Adrenal gland (tissue), 12 donors: ENCODE measurements around the gene CCHCR1. TPM values are rescaled to one million over a fixed set of nuclear protein-coding genes. Genes with fewer than 3 reads are reported as not detected.

Experiments
- DNase-seq, 7 donors: peaks; one replicate each; pipeline ENCODE4 v3.0.0-alpha.2; 2019 to 2020
- H3K27ac ChIP-seq, 5 donors: fragments of 200-600 bp; sonication (generic) in 4 of 5; 1 replicate in 3 of 5; 2 replicates in 2 of 5; pipeline versions ENCODE4 v1.5.1 to v1.8.0; 2016 to 2020; ENCODE audit warnings: mild to moderate bottlenecking in 1 of 5
- H3K27me3 ChIP-seq: fragments of 200-600 bp; 2 replicates; pipeline ENCODE4 v1.8.0; 2021
- H3K36me3 ChIP-seq, 2 donors: fragments of 200-600 bp; replicated peaks in 1 of 2; 1 replicate in 1 of 2; 2 replicates in 1 of 2; pipeline versions ENCODE4 v1.5.1 to v1.8.0; 2018 to 2022
- H3K4me1 ChIP-seq, 2 donors: fragments of 200-600 bp; replicated peaks in 1 of 2; 1 replicate in 1 of 2; 2 replicates in 1 of 2; pipeline versions ENCODE4 v1.5.1 to v1.8.0; 2018 to 2021
- H3K4me3 ChIP-seq, 4 donors: fragments of 200-600 bp; sonication (generic) in 3 of 4; one replicate each; pipeline ENCODE4 v1.5.1; 2016 to 2018
- H3K9me3 ChIP-seq, 3 donors: fragments of 200-600 bp; sonication (generic) in 1 of 3; replicated peaks in 1 of 3; 1 replicate in 2 of 3; 2 replicates in 1 of 3; pipeline versions ENCODE4 v1.5.1 to v1.8.0; 2016 to 2021
- CTCF ChIP-seq, 6 experiments: fragments of 450-650 bp in 4 of 6; fragments of 200-600 bp in 2 of 6; sonication (generic) in 1 of 6; IDR thresholded peaks; 1 replicate in 5 of 6; 2 replicates in 1 of 6; pipeline versions ENCODE4 v1.5.1 to v1.8.0; 2016 to 2021; ENCODE audit warnings: antibody characterized with exemption in 6 of 6, mild to moderate bottlenecking in 2 of 6, moderate library complexity in 1 of 6
- POLR2A ChIP-seq, 2 donors: fragments of 450-650 bp; IDR thresholded peaks; one replicate each; pipeline ENCODE4 v1.6.1; 2017; ENCODE audit warnings: antibody characterized with exemption in 2 of 2, mild to moderate bottlenecking in 2 of 2, moderate library complexity in 1 of 2
- WGBS, 4 donors: extraction: QIAGEN DNeasy Blood & Tissue Kit in 2 of 4; methylation state at CpG; one replicate each; pipeline versions ENCODE4 v1.1.5 to v1.1.7; 2013 to 2017; 5-methylcytosine and 5-hydroxymethylcytosine counted together
- intact Hi-C, 2 donors: fragments of 100-400 bp; cut with DNase I; formaldehyde crosslinking; loops; one replicate each; pipeline versions ENCODE4 v1.14.1 to v1.15.0; 2022 to 2023
- polyA plus RNA-seq, 3 donors: library from polyadenylated mRNA; stranded (reverse); fragments of 200-250 nt in 2 of 3; fragments of 350-450 nt in 1 of 3; fragmentation: Illumina TruSeq in 1 of 3; extraction: RNeasy Lipid Tissue Mini Kit (QIAGEN cat#74804) in 1 of 3; gene quantifications; one replicate each; pipeline ENCODE4 v1.2.3, GENCODE V29; 2013 to 2014
- total RNA-seq, 9 donors: library from RNA; depleted of rRNA in 4 of 9; stranded (reverse); fragments of >200 nt in 4 of 9; fragments of 120-200 nt in 1 of 9; fragmentation: NEBNext Ultra II Directional in 1 of 9; extraction: Animal tissue kit (Norgen Biotek cat#: 25700) in 1 of 9; gene quantifications; one replicate each; pipeline versions ENCODE4 v1.1.0 to v1.2.4, GENCODE V29; 2013 to 2023
- donor health status: healthy with polysubstance abuse.
- donor health status: Bipolar disorder and iron deficiency.
- donor health status: DM: yes; HTN: yes; CAD: no.
- donor health status: DM: no; HTN: no; CAD: no.
- donor health status: DM: no; HTN: no; CAD: no.
- donor health status: DM: yes; HTN: yes; CAD: no.

CCHCR1 gene
- total and polyA plus RNA-seq, 12 donors = 4.5 to 27.4 (median 13.6) TPM

- intact Hi-C loops = no loop called here
- Histone ChIP-seq H3K4me3 (no peak overlapping the region), H3K4me1 (no peaks in the 10 kb centered on the region), H3K27me3 (peaks cover 4% of the 10 kb centered on the region), H3K36me3 (no peaks in the 10 kb centered on the region), H3K9me3 (no peaks in the 10 kb centered on the region), H3K27ac (no peak overlapping the region)
- no peak for DNase-seq
- TF ChIP-seq POLR2A (IDR thresholded peaks at IDR 0.05) = no peak
- TF ChIP-seq CTCF (IDR thresholded peaks at IDR 0.05) = no peak
- WGBS, 4 donors = 81 to 90% (median 85%) methylated on average over 6 to 13 of the region's 13 CpGs
Observed at GRCh38 chr6:31111712-31112111, 45.9 kb downstream of the CCHCR1 start.

GRCh38 chr6:31110825-31111582, 46.6 kb downstream of the CCHCR1 start:
- H3K36me3 ChIP-seq = no peaks in the 10 kb centered on the region
- H3K27me3 ChIP-seq = peaks cover 4% of the 10 kb centered on the region
- H3K4me1 ChIP-seq = no peaks in the 10 kb centered on the region
- H3K27ac ChIP-seq = no peak overlapping the region
- DNase-seq = no peak
- no peak overlapping the region for H3K4me3 ChIP-seq
- 70 to 77% (median 74%) methylated on average over 9 to 11 of the region's 11 CpGs for WGBS, 4 donors
- TF ChIP-seq POLR2A (IDR thresholded peaks at IDR 0.05) (no peak), CTCF (IDR thresholded peaks at IDR 0.05) (no peak)
- no peaks in the 10 kb centered on the region for H3K9me3 ChIP-seq
- intact Hi-C loops = no loop called here

- DNase-seq = no peak
- H3K27ac ChIP-seq = no peak overlapping the region
- peaks cover 4% of the 10 kb centered on the region for H3K27me3 ChIP-seq
- H3K36me3 ChIP-seq = no peaks in the 10 kb centered on the region
- no peaks in the 10 kb centered on the region for H3K9me3 ChIP-seq
- no peaks in the 10 kb centered on the region for H3K4me1 ChIP-seq
- no peak for TF ChIP-seq POLR2A (IDR thresholded peaks at IDR 0.05)
- no peak for TF ChIP-seq CTCF (IDR thresholded peaks at IDR 0.05)
- 54 to 74% (median 64%) methylated on average over 4 of the region's 4 CpGs for WGBS, 4 donors
- intact Hi-C loops = no loop called here
- no peak overlapping the region for H3K4me3 ChIP-seq
Observed at GRCh38 chr6:31107052-31107451, 50.5 kb downstream of the CCHCR1 start.

- Histone ChIP-seq H3K9me3 (no peaks in the 10 kb centered on the region), H3K4me1 (no peaks in the 10 kb centered on the region), H3K36me3 (no peaks in the 10 kb centered on the region), H3K4me3 (no peak overlapping the region), H3K27me3 (no peaks in the 10 kb centered on the region), H3K27ac (no peak overlapping the region)
- TF ChIP-seq CTCF (IDR thresholded peaks at IDR 0.05) = no peak
- no peak for TF ChIP-seq POLR2A (IDR thresholded peaks at IDR 0.05)
- no peak for DNase-seq
- intact Hi-C loops = no loop called here
- WGBS, 4 donors = 78 to 93% (median 88%) methylated on average over 2 of the region's 2 CpGs
Observed at GRCh38 chr6:31103136-31103535, 54.5 kb downstream of the CCHCR1 start.
